Measurements from ENCODE around the gene BRCC3.
A peak's percentile ranks its signal among the peaks of the same experiment; 100 is the strongest.

Gene BRCC3

GRCh38 chrX:155048977-155049619, 22.2 kb upstream of the BRCC3 start:
- peak; percentile 35 for TF ChIP-seq CTCF (IDR thresholded peaks at IDR 0.05; ENCODE audit: poor library complexity, severe bottlenecking)
- H3K4me3 ChIP-seq (ENCODE audit: severe bottlenecking): no peak overlapping the region
- no peak for DNase-seq (ENCODE audit: low spot score)
- ATAC-seq (ENCODE audit: low read depth): no peak
- no peaks in the 10 kb centered on the region for H3K9me3 ChIP-seq (ENCODE audit: severe bottlenecking)
- no peaks in the 10 kb centered on the region for H3K4me1 ChIP-seq (ENCODE audit: insufficient read depth, poor library complexity, severe bottlenecking)
- H3K27me3 ChIP-seq (ENCODE audit: insufficient read depth, poor library complexity, severe bottlenecking): no peaks in the 10 kb centered on the region
- H3K27ac ChIP-seq (ENCODE audit: poor library complexity, severe bottlenecking): no peak overlapping the region
- H3K36me3 ChIP-seq (ENCODE audit: low read depth): no peaks in the 10 kb centered on the region

GRCh38 chrX:155052738-155053498, 18.4 kb upstream of the BRCC3 start:
- H3K27ac ChIP-seq (ENCODE audit: poor library complexity, severe bottlenecking): no peak overlapping the region
- no peak overlapping the region for H3K4me3 ChIP-seq (ENCODE audit: severe bottlenecking)
- no peak for TF ChIP-seq CTCF (IDR thresholded peaks at IDR 0.05; ENCODE audit: poor library complexity, severe bottlenecking)
- no peak for DNase-seq (ENCODE audit: low spot score)
- H3K9me3 ChIP-seq (ENCODE audit: severe bottlenecking): no peaks in the 10 kb centered on the region
- no peaks in the 10 kb centered on the region for H3K36me3 ChIP-seq (ENCODE audit: low read depth)
- no peaks in the 10 kb centered on the region for H3K4me1 ChIP-seq (ENCODE audit: insufficient read depth, poor library complexity, severe bottlenecking)
- no peaks in the 10 kb centered on the region for H3K27me3 ChIP-seq (ENCODE audit: insufficient read depth, poor library complexity, severe bottlenecking)
- ATAC-seq (ENCODE audit: low read depth): no peak

- H3K27ac ChIP-seq (ENCODE audit: poor library complexity, severe bottlenecking): no peak overlapping the region
- H3K36me3 ChIP-seq (ENCODE audit: low read depth): no peaks in the 10 kb centered on the region
- no peak for TF ChIP-seq CTCF (IDR thresholded peaks at IDR 0.05; ENCODE audit: poor library complexity, severe bottlenecking)
- DNase-seq (ENCODE audit: low spot score) (no peak), ATAC-seq (ENCODE audit: low read depth) (no peak)
- H3K4me3 ChIP-seq (ENCODE audit: severe bottlenecking): no peak overlapping the region
- no peaks in the 10 kb centered on the region for H3K27me3 ChIP-seq (ENCODE audit: insufficient read depth, poor library complexity, severe bottlenecking)
- no peaks in the 10 kb centered on the region for H3K9me3 ChIP-seq (ENCODE audit: severe bottlenecking)
- H3K4me1 ChIP-seq (ENCODE audit: insufficient read depth, poor library complexity, severe bottlenecking): no peaks in the 10 kb centered on the region
Measured at GRCh38 chrX:155053656-155054055, 17.7 kb upstream of the BRCC3 start.

GRCh38 chrX:155054255-155054654, 17.1 kb upstream of the BRCC3 start:
- DNase-seq (ENCODE audit: low spot score) (no peak), ATAC-seq (ENCODE audit: low read depth) (no peak)
- Histone ChIP-seq H3K36me3 (ENCODE audit: low read depth) (no peaks in the 10 kb centered on the region), H3K4me3 (ENCODE audit: severe bottlenecking) (no peak overlapping the region), H3K27ac (ENCODE audit: poor library complexity, severe bottlenecking) (no peak overlapping the region), H3K4me1 (ENCODE audit: insufficient read depth, poor library complexity, severe bottlenecking) (no peaks in the 10 kb centered on the region), H3K27me3 (ENCODE audit: insufficient read depth, poor library complexity, severe bottlenecking) (no peaks in the 10 kb centered on the region), H3K9me3 (ENCODE audit: severe bottlenecking) (no peaks in the 10 kb centered on the region)
- no peak for TF ChIP-seq CTCF (IDR thresholded peaks at IDR 0.05; ENCODE audit: poor library complexity, severe bottlenecking)

- no peaks in the 10 kb centered on the region for H3K27me3 ChIP-seq (ENCODE audit: insufficient read depth, poor library complexity, severe bottlenecking)
- no peaks in the 10 kb centered on the region for H3K9me3 ChIP-seq (ENCODE audit: severe bottlenecking)
- no peaks in the 10 kb centered on the region for H3K4me1 ChIP-seq (ENCODE audit: insufficient read depth, poor library complexity, severe bottlenecking)
- H3K36me3 ChIP-seq (ENCODE audit: low read depth): peaks cover 5% of the 10 kb centered on the region
- DNase-seq (ENCODE audit: low spot score) (no peak), ATAC-seq (ENCODE audit: low read depth) (no peak)
- H3K4me3 ChIP-seq (ENCODE audit: severe bottlenecking): no peak overlapping the region
- TF ChIP-seq CTCF (IDR thresholded peaks at IDR 0.05; ENCODE audit: poor library complexity, severe bottlenecking): no peak
- H3K27ac ChIP-seq (ENCODE audit: poor library complexity, severe bottlenecking): no peak overlapping the region
Measured at GRCh38 chrX:155055494-155055893, 15.8 kb upstream of the BRCC3 start.

All from RWPE2 (cell line).